CD4-positive, alpha-beta T cell treated with Interferon gamma for 1 hour (primary cell): ENCODE results near the gene POLRMT.
"Not testable (repeated sequence)": the region's sequence is repeated elsewhere in the genome, so short reads cannot be mapped to it uniquely, and the experiment has no call there.

ENCODE experiments used
- DNase-seq: peaks from one replicate; pipeline ENCODE4 v3.0.0-alpha.2; 2020

The POLRMT gene

DNA sequence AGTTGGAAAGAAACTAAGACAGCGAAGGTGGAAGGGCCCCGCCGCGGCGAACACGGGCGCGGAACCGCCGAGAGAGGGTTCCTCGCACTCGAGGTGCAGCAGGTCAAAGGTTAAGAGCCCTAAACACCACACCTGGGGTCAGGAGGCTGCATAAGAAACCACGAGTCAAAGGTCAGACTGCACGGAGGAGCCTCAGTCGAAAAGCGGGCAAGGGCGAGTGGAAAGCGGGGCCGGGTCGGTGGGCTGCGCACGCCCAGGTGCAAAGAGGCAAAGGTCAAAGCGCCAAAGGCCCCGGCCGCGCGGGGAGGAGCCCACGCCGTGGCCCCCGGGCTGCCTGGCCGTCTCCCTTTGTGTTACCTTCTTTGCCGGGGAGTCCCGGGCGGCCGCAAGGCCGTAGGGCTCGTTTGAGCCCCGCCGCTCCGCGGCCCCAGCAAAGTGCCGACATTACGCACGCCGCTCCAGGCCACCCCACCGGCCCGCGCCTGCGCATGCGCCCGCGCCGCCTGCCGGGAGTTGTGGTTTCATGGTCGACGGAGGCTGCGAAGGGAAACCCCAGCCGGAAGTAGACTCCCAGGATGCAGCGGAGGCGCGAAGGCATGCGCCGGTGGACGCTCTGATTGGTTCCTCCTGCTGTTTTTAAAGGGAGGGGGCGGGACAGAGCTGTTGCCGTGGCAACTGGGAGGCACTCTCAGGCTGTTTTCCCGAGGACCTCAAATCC lies at the start of gene POLRMT:
Gene POLRMT, minus strand, starts transcription at position 470 of the 718 bp plus-strand sequence. Its CDS starts 25 bp downstream, at position 445.
- DNase-seq = peak; percentile 98

DNA sequence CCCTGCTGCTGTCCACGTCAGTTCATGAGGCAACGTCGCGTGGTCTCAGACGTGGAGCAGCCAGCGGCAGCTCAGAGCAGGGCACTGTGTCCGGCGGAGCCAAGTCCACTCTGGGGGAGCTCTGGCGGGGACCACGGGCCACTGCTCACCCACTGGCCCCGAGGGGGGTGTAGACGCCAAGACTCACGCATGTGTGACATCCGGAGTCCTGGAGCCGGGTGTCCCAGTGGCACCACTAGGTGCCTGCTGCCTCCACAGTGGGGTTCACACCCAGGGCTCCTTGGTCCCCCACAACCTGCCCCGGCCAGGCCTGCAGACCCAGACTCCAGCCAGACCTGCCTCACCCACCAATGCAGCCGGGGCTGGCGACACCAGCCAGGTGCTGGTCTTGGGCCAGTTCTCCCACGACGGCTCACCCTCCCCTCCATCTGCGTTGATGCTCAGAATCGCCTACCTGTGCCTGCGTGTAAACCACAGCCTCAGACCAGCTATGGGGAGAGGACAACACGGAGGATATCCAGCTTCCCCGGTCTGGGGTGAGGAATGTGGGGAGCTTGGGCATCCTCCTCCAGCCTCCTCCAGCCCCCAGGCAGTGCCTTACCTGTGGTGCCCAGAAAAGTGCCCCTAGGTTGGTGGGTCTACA lies 49.5 kb upstream of the POLRMT start:
- no peak for DNase-seq

DNA sequence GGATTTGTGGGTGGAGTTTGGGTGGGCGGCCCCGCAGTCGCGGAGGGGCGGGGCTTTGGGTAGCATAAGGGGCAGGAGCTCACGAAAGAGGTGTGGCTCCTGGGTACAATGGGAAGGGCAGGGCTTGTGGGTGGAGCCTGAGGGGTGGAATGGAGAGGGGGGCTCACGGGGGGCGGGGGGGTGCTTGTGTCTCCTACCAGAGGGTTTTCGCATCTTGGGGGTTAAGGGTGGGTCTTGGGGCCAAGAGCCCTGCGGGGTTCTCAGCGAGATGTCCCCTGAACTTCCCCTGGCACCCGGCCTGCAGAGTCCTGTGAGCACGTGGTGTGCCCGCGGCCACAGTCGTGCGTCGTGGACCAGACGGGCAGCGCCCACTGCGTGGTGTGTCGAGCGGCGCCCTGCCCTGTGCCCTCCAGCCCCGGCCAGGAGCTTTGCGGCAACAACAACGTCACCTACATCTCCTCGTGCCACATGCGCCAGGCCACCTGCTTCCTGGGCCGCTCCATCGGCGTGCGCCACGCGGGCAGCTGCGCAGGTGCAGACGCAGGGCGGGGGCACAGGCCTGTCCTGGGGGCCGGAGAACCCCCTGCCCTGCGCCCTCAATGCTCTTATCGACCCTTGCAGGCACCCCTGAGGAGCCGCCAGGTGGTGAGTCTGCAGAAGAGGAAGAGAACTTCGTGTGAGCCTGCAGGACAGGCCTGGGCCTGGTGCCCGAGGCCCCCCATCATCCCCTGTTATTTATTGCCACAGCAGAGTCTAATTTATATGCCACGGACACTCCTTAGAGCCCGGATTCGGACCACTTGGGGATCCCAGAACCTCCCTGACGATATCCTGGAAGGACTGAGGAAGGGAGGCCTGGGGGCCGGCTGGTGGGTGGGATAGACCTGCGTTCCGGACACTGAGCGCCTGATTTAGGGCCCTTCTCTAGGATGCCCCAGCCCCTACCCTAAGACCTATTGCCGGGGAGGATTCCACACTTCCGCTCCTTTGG lies 48.0 kb upstream of the POLRMT start:
- peak; percentile 93 for DNase-seq

DNA sequence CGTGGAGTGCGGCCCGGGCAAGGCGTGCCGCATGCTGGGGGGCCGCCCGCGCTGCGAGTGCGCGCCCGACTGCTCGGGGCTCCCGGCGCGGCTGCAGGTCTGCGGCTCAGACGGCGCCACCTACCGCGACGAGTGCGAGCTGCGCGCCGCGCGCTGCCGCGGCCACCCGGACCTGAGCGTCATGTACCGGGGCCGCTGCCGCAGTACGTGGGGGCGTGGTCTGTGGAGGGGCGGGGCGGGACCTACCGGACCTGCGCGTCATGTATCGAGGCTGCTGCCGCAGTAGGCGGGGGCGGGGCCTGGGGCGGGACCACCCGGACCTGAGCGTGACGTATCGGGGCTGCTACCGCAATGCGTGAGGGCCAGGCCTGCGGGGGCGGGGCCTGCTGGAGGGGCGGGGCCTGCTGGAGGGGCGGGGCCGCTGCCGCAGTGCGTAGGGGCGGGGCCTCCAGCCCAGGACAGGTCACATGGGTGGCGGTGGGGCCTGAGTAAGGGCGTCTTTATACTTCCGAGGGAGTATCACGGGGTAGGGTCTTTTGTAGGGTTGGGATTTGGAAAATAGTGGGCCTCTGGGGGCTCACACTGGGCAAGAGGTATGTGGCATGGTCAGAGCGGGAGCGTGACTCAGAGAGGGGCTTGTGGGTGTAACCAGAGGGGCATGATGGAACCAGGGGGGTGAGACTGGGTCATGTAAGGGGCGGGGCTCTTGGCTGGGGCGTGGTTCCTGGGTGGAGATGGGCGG lies 47.1 kb upstream of the POLRMT start:
- DNase-seq = peak; percentile 100

DNA sequence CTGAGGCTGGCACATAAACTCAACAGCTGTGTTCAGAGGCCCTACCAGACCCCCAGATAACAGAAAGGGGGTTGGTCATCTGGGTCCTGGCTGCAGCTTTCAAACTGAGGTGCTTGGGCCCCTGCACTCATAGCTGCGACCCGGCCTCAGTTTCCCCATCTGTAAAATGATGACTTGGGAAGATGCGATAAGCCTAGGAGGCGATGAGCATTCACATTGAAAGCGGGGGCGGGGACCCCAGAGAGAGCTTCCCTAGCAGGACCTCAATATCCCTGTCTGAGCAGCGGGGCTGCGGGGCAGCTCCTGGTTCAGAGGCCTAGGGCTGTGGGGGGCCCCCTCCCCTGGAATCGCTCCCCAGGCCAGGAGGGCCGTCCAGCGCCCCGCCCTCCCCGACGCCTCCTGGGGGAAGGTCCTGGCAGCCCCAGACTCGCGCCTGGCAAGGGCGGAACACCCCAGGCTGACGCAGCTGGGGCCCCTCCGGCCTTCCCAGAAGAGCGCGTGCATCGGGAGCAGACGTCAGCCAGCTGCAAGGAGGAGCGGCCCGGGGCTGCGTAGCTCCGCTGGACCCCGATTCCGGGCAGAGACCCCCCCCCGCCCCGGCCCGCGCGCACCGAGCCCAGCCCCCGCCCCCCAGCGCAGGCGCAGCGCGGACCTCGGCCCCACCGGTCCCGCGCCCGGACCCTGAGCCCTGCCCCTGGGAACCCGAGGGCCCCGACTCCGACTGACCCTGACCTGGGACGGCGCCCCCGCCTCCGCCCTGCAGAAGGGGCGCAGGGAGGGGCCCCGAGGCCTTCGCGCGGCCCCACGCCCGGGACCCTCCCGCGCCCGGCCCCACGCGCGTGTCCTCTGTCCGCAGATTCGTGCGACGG lies 46.3 kb upstream of the POLRMT start:
- DNase-seq = peak; percentile 56

DNA sequence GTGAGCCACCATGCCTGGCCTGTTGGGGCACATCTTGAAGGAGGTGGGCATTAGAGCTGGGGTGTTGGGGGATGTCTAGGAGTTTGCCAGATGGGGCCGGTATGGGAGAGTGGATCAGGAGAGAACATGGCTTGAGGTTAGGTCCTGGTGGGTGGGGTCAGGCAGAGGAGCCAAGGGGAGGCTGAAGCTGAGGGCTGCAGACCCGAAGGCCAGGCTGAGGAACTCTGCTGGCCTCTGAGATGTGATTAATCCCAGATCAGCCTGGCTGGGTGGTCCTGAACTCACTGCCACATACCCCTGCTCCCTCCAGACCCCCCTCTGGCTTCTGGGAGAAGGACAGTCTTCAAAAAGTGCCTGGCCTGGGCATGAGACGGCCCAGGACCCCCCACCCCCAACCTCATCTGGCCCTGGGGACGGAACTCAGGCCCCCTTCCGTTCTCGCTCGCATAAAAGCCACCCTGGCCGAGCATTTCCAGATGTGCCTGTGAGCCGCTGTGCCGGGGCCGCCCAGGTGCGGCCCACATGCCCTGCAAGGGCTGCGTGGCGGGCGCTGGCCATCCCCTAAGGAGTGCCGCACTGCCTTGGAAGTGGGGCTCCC lies 45.6 kb upstream of the POLRMT start:
- no peak for DNase-seq

DNA sequence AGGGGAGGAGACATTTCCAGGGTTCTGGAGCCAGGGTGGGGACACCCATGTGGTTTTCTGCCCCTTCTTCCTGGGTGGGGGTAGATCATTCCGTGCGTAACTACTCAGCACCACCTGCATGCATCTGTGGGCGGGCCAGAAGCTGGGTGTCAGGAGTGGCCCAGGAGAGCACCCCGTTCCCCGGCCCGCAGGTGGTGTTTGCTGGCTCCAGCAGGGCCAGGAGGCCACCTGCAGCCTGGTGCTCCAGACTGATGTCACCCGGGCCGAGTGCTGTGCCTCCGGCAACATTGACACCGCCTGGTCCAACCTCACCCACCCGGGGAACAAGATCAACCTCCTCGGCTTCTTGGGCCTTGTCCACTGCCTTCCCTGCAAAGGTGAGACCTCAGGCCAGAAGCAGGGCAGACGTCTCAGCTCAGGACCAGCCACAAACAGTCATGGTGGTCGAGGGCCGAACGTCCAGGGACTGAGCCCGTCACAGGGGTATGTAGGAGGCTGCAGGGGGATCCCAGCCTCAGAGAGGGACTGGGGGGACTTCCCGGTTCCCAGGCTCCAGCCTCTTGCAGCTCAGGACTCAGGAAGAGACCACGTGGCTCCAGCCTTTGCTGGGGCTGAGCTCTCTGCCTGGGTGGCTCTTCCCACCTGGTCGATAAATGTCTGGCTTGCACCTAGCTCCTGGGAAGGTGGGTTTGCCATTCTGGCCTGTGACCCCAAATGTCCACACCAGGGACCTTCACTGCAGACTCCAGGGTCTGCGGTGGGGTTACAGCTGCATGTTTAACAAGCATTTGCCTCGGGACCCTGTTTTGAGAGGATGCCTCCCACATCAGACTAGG lies 44.5 kb upstream of the POLRMT start:
- no peak for DNase-seq

DNA sequence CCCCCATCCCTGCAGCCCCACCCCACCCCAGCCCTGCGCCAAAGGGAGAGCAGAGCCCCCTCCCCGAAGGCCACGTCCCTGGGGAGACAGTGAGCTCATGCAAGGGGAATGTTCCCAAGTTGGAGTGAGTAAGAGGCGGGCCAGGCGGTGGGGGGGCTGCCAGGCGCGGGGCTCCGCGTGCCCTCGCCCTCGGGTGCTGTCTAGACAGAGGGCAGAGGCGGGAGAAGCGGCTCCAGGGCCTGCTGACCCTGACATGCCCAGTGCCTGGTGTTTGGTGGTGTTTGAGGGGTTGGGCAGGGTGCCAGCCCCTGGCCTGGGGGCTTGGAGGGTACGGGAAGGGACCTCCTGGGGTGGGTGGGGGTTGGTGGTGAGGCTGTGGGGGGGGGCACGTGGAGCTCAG lies 43.9 kb upstream of the POLRMT start:
- no peak for DNase-seq

DNA sequence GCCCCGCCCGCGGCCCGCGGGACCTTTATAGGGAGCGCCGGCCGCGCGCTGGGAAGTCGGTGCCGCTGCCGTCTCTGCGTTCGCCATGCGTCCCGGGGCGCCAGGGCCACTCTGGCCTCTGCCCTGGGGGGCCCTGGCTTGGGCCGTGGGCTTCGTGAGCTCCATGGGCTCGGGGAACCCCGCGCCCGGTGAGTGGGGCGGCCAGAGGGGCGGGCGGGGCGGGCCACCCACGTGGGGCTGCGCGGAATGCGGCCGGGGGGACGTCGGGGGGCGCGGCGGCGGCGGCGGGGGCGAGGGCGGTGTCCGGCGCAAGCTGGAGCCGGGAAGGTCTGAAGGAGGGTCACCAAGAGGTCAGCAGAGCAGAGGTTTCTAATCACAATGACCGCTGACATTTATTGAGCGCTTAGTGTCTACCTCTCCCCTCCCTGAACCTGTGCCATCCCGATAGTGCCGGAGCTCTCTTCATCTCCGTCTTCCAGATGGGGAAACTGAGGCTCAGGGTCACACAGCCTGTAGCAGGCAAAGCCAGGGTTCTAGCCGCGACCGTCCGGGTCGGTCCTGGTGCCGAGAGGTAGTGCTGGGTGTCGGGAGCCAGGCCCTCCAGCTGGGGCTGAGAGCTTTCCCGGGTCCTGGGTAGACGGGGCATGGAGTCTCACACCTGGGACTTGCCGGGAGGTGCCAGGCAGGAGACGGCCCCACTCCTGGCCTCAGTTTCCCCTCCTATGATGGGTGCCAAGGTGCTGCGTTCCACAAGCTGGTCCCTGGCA lies 43.2 kb upstream of the POLRMT start, which contains the start of gene FSTL3:
Gene FSTL3, plus strand, starts transcription at position 54 of the 767 bp plus-strand sequence. Its CDS starts 32 bp downstream, at position 86.
- no peak for DNase-seq

DNA sequence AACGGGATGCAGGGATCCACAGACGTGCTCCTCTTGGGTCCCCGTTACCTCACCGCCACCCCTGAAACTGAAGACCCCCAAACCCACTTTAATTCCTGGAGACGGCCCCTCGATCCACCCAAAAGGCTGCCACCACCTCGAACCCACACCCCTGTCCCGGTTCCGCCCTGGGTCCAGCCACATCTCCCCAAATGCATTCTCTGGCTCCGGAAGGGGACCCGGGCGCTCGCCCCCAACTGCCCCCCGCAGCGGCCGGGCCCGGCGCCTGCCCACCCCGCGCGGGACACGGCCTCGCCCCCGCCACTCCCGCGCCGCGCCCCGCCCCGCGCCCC lies 42.6 kb upstream of the POLRMT start:
- DNase-seq = no peak

DNA sequence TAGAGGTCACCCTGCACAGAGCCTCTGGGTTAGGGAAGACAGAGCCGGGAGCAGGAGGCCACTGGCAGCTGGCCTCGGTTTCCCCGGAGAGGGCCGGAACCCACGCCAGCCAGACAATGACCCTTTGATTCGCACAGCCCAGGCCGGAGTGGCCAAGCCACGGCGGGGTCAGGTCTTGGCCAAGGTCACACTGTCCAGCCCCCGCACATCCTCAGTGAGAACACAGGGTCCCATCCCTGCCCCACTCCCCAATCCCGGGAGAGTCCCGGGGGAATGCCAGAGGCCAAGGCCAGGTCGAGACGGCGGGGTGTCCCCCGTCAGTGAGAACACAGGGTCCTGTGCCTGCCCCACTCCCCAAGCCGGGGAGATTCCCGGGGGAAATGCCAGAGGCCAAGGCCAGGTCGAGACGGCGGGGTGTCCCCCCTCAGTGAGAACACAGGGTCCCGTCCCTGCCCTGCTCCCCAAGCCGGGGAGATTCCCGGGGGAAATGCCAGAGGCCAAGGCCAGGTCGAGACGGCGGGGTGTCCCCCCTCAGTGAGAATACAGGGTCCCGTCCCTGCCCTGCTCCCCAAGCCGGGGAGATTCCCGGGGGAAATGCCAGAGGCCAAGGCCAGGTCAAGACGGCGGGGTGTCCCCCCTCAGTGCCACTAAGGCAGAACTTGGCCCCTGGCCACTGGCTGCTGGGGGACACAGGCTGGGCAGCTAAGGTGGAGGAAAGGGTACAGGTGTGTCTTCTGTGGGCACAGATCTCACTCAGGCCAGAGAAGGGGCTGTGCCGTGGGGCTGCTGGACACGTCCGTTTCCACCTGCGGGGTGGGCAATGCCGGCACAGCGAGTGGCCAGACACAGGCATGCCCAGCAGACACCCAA lies 41.2 kb upstream of the POLRMT start:
- no peak for DNase-seq

DNA sequence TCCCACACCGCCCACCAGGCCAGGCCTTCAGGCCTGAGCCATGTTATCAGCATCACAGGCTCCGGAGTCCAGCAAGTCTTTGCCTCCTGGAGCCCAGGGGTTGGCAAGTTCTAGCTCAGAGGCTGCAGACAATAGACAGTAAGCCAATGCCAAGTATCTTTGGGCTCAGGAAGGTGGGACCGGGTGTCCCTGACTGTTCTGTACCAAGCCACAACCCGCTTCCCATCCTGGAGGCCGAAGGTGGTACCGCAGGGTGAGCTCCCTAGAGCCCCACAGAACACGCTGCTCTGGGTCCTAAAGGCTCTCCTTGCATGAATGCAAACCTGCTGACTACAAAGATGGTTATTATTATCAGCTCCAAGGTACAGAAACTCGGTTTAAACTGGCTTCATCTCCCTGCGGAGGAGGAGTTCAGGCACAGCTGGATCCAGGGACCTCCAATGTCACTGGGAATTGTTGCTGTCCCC lies 37.3 kb upstream of the POLRMT start:
- DNase-seq = no peak

DNA sequence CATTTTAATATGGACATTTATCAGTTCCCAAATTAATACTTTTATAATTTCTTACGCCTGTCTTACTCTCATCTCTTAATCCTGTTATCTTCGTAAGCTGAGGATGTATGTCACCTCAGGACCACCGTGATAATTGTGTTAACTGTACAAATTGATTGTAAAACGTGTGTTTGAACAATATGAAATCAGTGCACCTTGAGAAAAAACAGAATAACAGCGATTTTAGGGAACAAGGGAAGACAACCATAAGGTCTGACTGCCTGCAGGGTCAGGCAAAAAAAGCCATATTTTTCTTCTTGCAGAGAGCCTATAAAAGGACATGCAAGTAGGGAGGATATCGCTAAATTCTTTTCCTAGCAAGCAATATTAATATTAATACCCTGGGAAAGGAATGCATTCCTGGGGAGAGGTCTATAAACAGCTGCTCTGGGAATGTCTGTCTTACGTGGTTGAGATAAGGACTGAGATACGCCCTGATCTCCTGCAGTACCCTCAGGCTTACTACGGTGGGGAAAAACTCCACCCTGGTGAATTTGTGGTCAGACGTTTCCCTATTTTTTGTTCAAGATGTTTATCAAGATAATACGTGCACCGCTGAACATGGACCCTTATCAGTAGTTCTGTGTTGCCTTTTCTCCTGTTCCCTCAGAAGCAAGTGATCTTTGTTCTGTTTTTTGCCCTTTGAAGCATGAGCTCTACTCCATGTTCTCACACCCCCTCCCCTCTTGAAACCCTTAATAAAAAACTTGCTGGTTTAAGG lies 35.5 kb upstream of the POLRMT start:
- not testable (repeated sequence) for DNase-seq

DNA sequence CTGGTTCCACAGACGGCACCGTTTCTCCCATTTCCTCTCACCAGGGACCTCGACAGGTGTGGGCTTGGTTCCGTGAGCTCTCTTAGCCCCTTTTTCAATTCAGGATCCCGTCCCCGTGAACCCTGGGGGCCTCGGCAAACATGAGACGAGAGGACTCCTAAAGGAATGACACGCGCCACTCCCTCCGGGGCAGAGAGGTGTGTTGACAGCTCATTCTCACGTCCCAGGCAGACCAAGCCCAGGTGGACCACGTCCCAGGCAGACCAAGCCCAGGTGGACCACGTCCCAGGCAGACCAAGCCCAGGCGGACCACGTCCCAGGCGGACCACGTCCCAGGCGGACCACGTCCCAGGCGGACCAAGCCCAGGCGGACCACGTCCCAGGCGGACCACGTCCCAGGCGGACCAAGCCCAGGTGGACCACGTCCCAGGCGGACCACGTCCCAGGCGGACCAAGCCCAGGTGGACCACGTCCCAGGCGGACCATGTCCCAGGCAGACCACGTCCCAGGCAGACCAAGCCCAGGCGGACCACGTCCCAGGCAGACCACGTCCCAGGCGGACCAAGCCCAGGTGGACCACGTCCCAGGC lies 33.7 kb upstream of the POLRMT start:
- DNase-seq = not testable (repeated sequence)

DNA sequence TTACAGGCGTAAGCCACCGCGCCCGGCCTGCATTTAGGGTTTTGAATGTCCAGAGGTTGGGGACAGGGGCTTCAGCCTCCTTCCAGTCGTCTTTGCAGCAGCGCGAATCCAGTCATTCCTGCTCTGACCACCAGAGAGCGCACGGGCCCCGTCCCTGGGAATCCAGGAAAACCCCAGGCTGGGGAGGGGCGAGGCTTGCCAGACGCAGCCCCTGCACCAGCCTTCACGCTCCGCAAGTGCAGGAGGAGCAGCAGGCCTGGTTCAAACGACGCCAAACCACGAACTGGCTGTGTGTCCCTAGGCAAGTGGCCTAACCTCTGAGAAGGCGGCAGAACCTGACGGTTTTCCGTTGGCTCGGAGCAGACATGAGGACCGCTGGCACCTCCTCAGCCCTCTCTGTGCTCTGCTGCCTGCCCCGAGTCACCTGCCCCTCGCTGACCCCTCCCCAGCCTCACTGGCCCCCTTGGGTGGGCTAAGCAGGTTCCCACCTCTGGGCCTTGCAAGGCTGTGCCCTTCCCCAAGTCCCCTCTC lies 31.6 kb upstream of the POLRMT start:
- DNase-seq = peak; percentile 80

DNA sequence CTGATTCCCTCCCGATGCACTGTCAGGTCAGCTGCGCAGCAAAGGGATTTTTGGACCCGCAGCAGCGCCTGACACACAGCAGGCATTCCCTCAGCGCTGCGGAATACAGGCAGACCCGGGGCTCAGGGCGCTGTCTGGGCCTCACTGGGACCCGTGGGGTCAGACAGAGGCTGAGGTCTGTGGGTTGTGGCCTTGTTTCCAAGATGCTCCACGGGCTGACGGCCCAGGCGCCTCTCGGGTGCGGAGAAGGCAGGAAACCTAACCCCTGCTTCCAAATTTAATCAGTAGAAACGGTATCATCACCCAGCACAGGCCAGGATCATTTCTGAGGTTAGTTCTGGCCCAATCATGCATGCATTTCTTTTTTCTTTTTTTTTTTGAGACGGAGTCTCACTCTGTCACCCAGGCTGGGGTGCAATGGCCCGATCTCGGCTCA lies 30.4 kb upstream of the POLRMT start:
- no peak for DNase-seq
